Endothelial cell of umbilical vein (primary cell): ENCODE results near the gene UNC5CL. TPM values are rescaled to one million over a fixed set of nuclear protein-coding genes. Genes with fewer than 3 reads are reported as not detected.

Experiments
- BruUV-seq: library from RNA; stranded (reverse); fragments of 400-500 nt; replicated peaks from 2 replicates; lab custom pipeline; 2021; lab: Mats Ljungman, UMichigan
- CTCF ChIA-PET: fragments of 300-600, 350-600 bp; sonication (Branson Sonifier 250); formaldehyde crosslinking; loops from one replicate; lab custom pipeline; 2021; ENCODE audit warnings: antibody characterized with exemption, inconsistent platforms; lab: Charles Lee
- POLR2A ChIA-PET: fragments of 300-600, 350-600 bp; sonication (Branson Sonifier 250); formaldehyde crosslinking; loops from one replicate; lab custom pipeline; 2021; ENCODE audit warnings: antibody characterized with exemption, inconsistent platforms; lab: Charles Lee
- DNase-seq: peaks from one replicate; pipeline ENCODE4 v3.0.0-alpha.2; 2011; ENCODE audit warnings: low read depth, low spot score
- FAIRE-seq: peaks from 2 replicates; lab custom pipeline; 2011; peaks lifted over from hg19 to GRCh38; lab: Jason Lieb, UNC
- H2AFZ ChIP-seq: 2 replicates; pipeline ENCODE4 v1.6.0; 2012; ENCODE audit warnings: low read depth, low read length, control low read depth, inconsistent platforms
- H3K27ac ChIP-seq: 2 replicates; pipeline ENCODE4 v1.5.1; 2011; ENCODE audit warnings: low read depth, mild to moderate bottlenecking, control low read depth, low read length, moderate library complexity; ENCODE audit not compliant: insufficient read depth
- H3K27me3 ChIP-seq, 2 experiments: 2 replicates each; pipeline versions ENCODE4 v1.6.0 to v1.6.1; 2011; ENCODE audit warnings: low read length in 2 of 2, mixed read lengths in 1 of 2; ENCODE audit not compliant: control insufficient read depth in 2 of 2, insufficient read depth in 2 of 2
- H3K36me3 ChIP-seq, 2 experiments: 2 replicates in 1 of 2; 3 replicates in 1 of 2; pipeline ENCODE4 v1.5.1; 2011; ENCODE audit warnings: low read length in 2 of 2, mild to moderate bottlenecking in 1 of 2, moderate library complexity in 1 of 2; ENCODE audit not compliant: control insufficient read depth in 2 of 2, insufficient read depth in 2 of 2; ENCODE audit errors: extremely low read depth in 1 of 2
- H3K4me1 ChIP-seq: 3 replicates; pipeline ENCODE4 v1.5.1; 2011; ENCODE audit warnings: mild to moderate bottlenecking, low read length; ENCODE audit not compliant: control insufficient read depth, insufficient read depth; ENCODE audit errors: extremely low read depth
- H3K4me2 ChIP-seq: 2 replicates; pipeline ENCODE4 v1.6.1; 2011; ENCODE audit warnings: low read length, control low read depth, mixed read lengths; ENCODE audit not compliant: insufficient read depth
- H3K4me3 ChIP-seq, 3 experiments: fragments of 200-600 bp in 1 of 3; sonication (generic), shearing (Covaris generic) in 1 of 3; replicated peaks in 1 of 3; 2 replicates each; pipeline ENCODE4 v1.5.1; 2011 to 2016; ENCODE audit warnings: control low read depth in 3 of 3, low read length in 3 of 3, mild to moderate bottlenecking in 2 of 3, inconsistent platforms in 1 of 3, low read depth in 1 of 3, moderate library complexity in 1 of 3; ENCODE audit not compliant: insufficient read depth in 1 of 3
- H3K79me2 ChIP-seq: 2 replicates; pipeline ENCODE4 v1.6.0; 2012; ENCODE audit warnings: low read length, inconsistent platforms; ENCODE audit not compliant: control insufficient read depth, insufficient read depth
- H3K9ac ChIP-seq: replicated peaks from 2 replicates; pipeline ENCODE3; 2011; ENCODE audit warnings: low read length, control low read depth; ENCODE audit not compliant: insufficient read depth; ENCODE audit errors: extremely low read depth
- H3K9me1 ChIP-seq: replicated peaks from 3 replicates; pipeline ENCODE4 v1.6.0; 2011; ENCODE audit warnings: mild to moderate bottlenecking, low read length; ENCODE audit not compliant: control insufficient read depth, insufficient read depth; ENCODE audit errors: extremely low read depth
- H3K9me3 ChIP-seq: replicated peaks from 2 replicates; pipeline ENCODE4 v1.5.1; 2012; ENCODE audit warnings: low read length, inconsistent platforms; ENCODE audit not compliant: control insufficient read depth, insufficient read depth
- H4K20me1 ChIP-seq: replicated peaks from 2 replicates; pipeline ENCODE3; 2011; ENCODE audit warnings: mild to moderate bottlenecking, low read length; ENCODE audit not compliant: control insufficient read depth, insufficient read depth; ENCODE audit errors: extremely low read depth
- CTCF ChIP-seq, 2 donors: IDR thresholded peaks; 1 replicate in 1 of 2; 2 replicates in 1 of 2; pipeline ENCODE4 v1.5.1; 2011; ENCODE audit warnings: low read length in 2 of 2, mild to moderate bottlenecking in 2 of 2, moderate library complexity in 2 of 2, control low read depth in 1 of 2, inconsistent platforms in 1 of 2, low read depth in 1 of 2; ENCODE audit not compliant: insufficient read depth in 1 of 2; ENCODE audit errors: extremely low read depth in 1 of 2
- EZH2 ChIP-seq: IDR thresholded peaks from 2 replicates; pipeline ENCODE4 v1.6.1; 2012; ENCODE audit warnings: borderline replicate concordance, low read depth, mild to moderate bottlenecking, moderate library complexity, low read length, inconsistent platforms; ENCODE audit not compliant: severe bottlenecking
- FOS ChIP-seq: IDR thresholded peaks from 2 replicates; pipeline ENCODE4 v1.6.1; 2011; ENCODE audit warnings: mild to moderate bottlenecking, low read length, moderate library complexity, borderline replicate concordance; ENCODE audit not compliant: insufficient read depth
- GATA2 ChIP-seq: IDR thresholded peaks from 2 replicates; pipeline ENCODE4 v1.7.0; 2011; ENCODE audit warnings: low read depth, mild to moderate bottlenecking, moderate library complexity, mixed read lengths, low read length; ENCODE audit not compliant: insufficient read length, insufficient read depth
- JUN ChIP-seq: IDR thresholded peaks from 2 replicates; pipeline ENCODE4 v1.6.1; 2011; ENCODE audit warnings: borderline replicate concordance, low read depth; ENCODE audit not compliant: insufficient read length, insufficient read depth
- MAX ChIP-seq: IDR thresholded peaks from 2 replicates; pipeline ENCODE4 v1.6.1; 2011; ENCODE audit not compliant: insufficient read depth, insufficient read length
- MYC ChIP-seq: IDR thresholded peaks from one replicate; pipeline ENCODE4 v1.6.1; 2011; ENCODE audit warnings: mild to moderate bottlenecking, low read depth, low read length
- POLR2A ChIP-seq: IDR thresholded peaks from 2 replicates; pipeline ENCODE4 v1.6.1; 2012; ENCODE audit warnings: low read depth, mild to moderate bottlenecking, control low read depth, low read length
- POLR2AphosphoS5 ChIP-seq: IDR thresholded peaks from 2 replicates; pipeline ENCODE4 v1.6.1; 2012; ENCODE audit warnings: low read depth, mild to moderate bottlenecking, control low read depth, low read length, moderate library complexity; ENCODE audit not compliant: insufficient read depth
- dilution Hi-C: fragments of 300-500 bp; cut with MboI; formaldehyde crosslinking; loops from one replicate; pipeline ENCODE4 v1.15.0; 2019; ENCODE audit warnings: low sequenced_read_pairs; ENCODE audit not compliant: extremely low pct_ligation_motif_present
- intact Hi-C: fragments of 100-400 bp; cut with micrococcal nuclease; formaldehyde crosslinking; loops from one replicate; pipeline ENCODE4 v1.10.0; 2022
- polyA plus RNA-seq, 4 experiments: library from polyadenylated mRNA; depleted of rRNA in 3 of 4; stranded (reverse) in 3 of 4; unstranded in 1 of 4; fragments of >200 nt; gene quantifications; 2 replicates each; pipeline versions ENCODE4 v1.2.1 to v1.2.3, GENCODE V29; 2011 to 2012; ENCODE audit warnings: missing spikeins in 1 of 4
- total RNA-seq: library from RNA; stranded (reverse); gene quantifications from 2 replicates; pipeline ENCODE4 v1.2.3, GENCODE V29; 2021

The UNC5CL gene
- total and polyA plus RNA-seq, 2 donors (not counting 3 experiments of a cell fraction or from before 2014, with no cell fraction given): 0.14 to 0.20 TPM

- H3K4me2 ChIP-seq: no peak overlapping the region
- no peak overlapping the region for H3K9ac ChIP-seq
- no peaks in the 10 kb centered on the region for H3K9me1 ChIP-seq
- FAIRE-seq (no peak), DNase-seq (no peak)
- no peaks in the 10 kb centered on the region for H3K4me1 ChIP-seq
- no peak overlapping the region for H2AFZ ChIP-seq
- POLR2A ChIA-PET: no interaction called here
- no peaks in the 10 kb centered on the region for H3K9me3 ChIP-seq
- intact Hi-C loops: no loop called here
- TF ChIP-seq JUN: no peak
- no peak for TF ChIP-seq GATA2
- TF ChIP-seq POLR2A: no peak
- TF ChIP-seq FOS: no peak
- no peak for TF ChIP-seq CTCF (IDR thresholded peaks at IDR 0.05; ENCODE audit: extremely low read depth in 1 of 2, insufficient read depth in 1 of 2, low read depth in 1 of 2, low read length in 2 of 2)
- TF ChIP-seq MAX: no peak
- no peak for TF ChIP-seq MYC
- TF ChIP-seq EZH2: no peak
- no peak for TF ChIP-seq POLR2AphosphoS5
- H3K27ac ChIP-seq: no peak overlapping the region
- CTCF ChIA-PET: interaction anchor here (1.3 to 1.4 kb wide), 2 partner anchors 9 to 15 kb away, joined by 3 to 6 read pairs; no protein-coding TSS in a partner anchor
- H3K4me3 ChIP-seq: no peak overlapping the region
- no peaks in the 10 kb centered on the region for H3K36me3 ChIP-seq
- dilution Hi-C loops: no loop called here
- H3K79me2 ChIP-seq: no peaks in the 10 kb centered on the region
- no TSS peak for BruUV-seq
- H4K20me1 ChIP-seq: no peaks in the 10 kb centered on the region
- H3K27me3 ChIP-seq: peaks cover 3 to 11% of the 10 kb centered on the region in 2 experiments
Measured at GRCh38 chr6:41013466-41014153, 25.4 kb downstream of the UNC5CL start.
